ENCODE measurements around the gene MBD1.
"Not testable (repeated sequence)": the region's sequence is repeated elsewhere in the genome, so short reads cannot be mapped to it uniquely, and the experiment has no call there.

Gene MBD1

GRCh38 chr18:50232419-50232818, 48.9 kb downstream of the MBD1 start:
- TF ChIP-seq CTCF (IDR thresholded peaks at IDR 0.05; ENCODE audit: low read depth, low read length) = no peak
- no peak for DNase-seq (ENCODE audit: extremely low read depth, low read depth)

GRCh38 chr18:50231621-50232020, 49.7 kb downstream of the MBD1 start:
- TF ChIP-seq CTCF (IDR thresholded peaks at IDR 0.05; ENCODE audit: low read depth, low read length) = no peak
- DNase-seq (ENCODE audit: extremely low read depth, low read depth) = no peak

GRCh38 chr18:50220249-50220648, 61.1 kb downstream of the MBD1 start:
- DNase-seq (ENCODE audit: extremely low read depth, low read depth) = not testable (repeated sequence)

Measured in AG09319 (cell line).